NCI-H748 (cell line): ENCODE data around the gene PRF1.
"Not testable (repeated sequence)": the region's sequence is repeated elsewhere in the genome, so short reads cannot be mapped to it uniquely, and the experiment has no call there.

Source experiments
- DNase-seq: peaks from one replicate; lab custom pipeline; 2025; ENCODE audit not compliant: unreplicated experiment; lab: John Stamatoyannopoulos, UW

Gene PRF1

DNA sequence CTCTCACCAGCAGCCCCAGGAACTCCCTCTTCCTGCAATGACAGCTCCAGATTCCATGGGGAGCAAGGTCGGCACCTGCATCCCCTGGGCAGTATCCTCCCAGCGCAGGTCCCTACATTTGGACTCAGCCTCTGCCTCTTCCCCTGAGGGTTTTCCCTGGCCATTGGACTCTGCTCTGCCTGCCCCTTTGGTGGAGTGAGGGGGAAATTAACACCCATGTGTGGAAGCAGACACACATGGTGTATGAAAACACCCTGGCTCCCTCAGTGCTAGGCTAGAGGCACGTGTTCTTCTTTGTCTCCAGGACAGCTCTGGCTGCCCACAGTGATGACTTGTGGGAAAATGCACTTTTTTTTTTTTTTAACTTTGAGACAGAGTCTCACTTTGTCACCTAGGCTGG is 8.4 kb downstream of the PRF1 start:
- DNase-seq, result no peak

DNA sequence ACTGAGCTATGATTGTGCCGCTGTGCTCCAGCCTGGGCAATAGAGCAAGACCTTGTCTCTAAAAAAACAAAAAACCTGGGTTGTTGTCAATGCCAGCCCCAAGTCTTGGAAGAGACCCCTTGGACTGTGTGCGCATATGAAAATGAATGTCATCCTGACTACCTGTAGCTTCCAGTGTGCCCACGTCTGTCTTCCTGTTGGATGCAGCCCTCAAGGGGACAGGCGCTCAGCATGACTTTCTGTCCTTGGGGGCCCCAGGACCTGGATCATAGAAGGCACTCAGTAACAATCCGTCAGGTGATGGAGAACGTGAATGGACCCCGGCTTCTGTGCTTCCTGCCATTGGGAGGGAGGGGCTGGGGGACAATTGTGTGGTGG is 9.0 kb downstream of the PRF1 start:
- DNase-seq, result no peak

DNA sequence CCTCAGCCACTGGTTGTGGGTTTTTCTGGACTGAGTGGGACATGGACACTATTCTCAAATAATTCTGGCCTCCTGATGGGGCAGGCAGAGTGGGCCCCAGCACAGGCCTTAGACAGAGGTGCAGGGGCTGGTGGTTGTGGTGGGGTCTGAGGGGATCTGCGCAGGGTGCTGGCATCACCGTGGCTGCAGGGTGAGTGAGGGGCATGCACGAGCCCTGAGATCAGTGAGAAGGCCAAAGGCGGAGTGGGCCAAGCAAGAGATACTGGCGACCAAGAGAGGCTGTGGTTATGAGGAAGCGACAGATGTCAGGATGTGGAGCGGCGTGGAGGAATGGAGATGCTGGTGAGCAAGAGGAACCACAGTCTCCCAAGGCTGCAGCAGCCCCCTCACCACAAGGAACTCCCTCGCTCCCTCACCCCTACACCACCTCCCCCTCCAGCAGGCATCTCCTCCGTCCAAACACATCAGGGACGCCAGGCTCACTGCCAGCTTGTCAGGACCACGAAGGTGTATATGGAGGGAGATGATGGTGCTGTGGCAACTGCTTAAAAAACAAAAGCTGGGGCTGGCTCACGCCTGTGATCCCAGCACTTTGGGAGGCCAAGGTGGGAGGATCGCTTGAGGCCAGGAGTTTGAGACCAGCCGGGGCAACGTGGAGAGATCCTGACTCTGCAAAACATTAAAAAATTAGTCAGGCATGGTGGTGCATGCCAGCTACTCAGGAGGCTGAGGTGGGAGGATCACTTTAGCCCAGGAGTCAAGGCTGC is 9.6 kb downstream of the PRF1 start:
- DNase-seq, result no peak

DNA sequence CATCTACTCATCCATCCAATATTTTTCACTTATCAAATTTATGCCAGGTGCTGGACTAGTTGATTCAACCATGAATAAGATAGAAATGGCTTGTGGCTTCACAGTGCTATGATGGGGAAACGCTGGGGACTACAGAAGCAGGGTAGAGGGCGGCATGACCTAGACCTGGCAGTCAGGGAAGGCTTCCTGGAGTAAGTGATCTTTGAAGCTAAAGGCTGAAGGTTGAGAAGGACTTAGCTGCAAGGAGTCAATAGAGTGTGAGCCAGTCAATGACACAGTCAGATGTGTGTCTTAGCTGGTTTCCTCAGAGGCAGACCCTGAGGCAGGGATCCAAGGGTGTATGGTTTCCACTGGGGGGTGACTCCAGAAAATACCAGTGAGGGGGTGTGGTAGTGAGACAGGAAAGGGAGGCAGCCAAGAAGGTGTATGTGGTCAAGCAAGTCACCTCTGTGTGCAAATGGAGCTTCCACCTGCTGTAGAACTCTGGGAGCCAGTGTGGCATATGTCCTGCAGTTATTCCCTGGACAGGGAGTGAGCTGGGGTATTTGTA is 10.3 kb downstream of the PRF1 start:
- no peak for DNase-seq

DNA sequence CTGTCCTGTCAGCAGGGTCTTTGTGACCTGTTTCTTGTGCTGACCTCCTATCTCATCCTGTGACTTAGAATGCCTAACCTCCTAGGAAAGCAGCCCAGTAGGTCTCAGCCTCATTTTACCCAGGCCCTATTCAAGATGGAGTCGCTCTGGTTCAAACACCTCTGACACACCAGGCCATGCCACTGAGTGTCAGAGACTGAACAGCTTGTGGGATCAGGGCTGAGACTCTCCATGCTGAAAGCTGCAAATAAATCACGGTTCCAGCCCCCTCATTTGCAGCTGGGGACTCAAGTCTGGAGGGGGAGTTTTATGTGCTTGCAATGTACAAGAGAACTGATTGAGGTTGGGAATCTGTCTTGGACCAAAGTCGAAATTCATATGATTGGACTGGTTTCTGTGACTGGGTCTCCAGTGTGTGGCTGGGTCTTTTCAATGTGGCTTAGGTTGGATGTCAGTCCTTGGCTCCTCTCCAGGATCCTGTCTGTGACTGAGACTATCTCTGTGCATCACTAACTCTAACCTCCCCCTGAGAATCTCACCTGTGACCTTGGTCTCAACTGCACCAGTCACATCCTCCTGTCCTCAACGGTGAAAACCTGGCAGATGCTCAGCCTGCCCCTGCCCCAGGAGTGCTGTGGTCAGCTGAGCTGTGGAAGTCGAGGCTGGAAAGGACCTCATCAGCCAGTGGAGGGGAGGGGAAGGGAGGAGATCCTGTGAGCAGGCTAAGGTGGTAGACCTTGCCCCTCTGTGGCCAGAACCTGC is 11.7 kb downstream of the PRF1 start:
- no peak for DNase-seq

DNA sequence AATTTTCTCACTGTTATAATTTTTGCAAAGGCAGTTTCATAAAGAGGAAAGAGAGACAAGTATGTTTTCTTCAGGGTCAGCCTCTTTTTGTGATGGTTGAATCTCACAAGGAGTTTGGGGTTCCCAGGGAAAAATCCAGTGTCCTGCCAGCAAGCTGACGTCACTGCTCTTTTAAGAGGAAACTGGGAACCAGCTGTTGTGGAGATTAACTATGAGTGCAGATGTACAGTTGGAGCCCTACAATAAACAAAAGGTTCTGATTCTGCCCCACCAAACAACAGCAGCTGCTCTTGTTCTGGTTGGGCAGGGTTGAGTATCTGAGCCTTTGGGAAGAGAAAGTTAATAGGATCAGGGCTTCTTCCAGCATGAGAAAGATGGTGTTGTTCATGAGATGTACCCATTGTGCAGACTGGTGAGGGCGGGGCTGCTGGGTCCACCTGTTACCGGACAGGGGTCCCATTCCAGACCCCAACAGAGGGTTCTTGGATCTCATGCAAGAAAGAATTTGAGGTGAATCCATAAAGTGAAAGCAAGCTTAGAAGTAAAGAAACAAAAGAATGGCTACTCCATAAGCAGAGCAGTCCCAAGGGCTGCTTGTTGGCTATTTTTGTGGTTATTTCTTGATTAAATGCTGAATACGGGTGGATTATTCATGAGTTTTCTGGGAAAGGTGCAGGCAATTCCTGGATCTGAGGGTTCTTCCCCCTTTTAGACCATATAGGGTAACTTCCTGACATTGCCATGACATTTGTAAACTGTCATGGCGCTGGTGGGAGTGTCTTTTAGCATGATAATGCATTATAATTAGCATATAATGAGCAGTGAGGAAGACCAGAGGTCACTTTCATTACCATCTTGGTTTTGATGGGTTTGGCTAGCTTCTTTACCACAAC is 12.5 kb downstream of the PRF1 start:
- DNase-seq, result no peak

DNA sequence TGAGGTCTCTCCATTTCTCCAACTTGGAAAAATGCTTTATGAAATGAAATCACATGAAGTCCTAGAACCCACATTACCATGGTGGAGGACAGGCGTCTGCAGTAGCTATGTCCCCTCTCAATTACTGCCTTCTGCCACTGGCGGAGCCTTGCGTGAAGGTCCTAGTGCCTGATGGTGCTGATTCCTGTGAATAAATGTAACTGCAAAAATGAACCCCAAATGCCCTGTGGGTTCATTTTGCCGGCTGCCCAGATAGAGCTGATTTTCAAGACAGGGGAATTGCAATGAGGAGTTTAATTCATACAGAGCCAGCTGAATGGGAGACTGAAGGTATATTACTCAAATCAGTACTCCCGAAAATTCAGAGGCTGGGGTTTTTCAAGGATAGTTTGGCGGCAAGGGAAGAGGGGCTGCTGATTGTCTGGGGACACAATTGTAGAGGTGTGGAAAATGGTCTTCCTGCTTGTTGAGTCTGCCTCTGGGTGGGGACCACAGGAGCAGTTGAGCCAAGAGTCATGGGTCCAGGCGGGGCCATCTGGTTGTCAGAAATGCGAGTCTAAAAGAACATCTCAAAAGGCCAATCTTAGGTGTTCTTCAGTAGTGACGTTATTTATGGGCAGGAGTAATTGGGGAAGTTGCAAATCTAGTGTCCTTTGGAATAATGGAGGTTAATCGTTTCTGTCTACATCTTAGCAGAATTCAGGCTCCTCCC is 13.5 kb downstream of the PRF1 start:
- DNase-seq, result no peak

DNA sequence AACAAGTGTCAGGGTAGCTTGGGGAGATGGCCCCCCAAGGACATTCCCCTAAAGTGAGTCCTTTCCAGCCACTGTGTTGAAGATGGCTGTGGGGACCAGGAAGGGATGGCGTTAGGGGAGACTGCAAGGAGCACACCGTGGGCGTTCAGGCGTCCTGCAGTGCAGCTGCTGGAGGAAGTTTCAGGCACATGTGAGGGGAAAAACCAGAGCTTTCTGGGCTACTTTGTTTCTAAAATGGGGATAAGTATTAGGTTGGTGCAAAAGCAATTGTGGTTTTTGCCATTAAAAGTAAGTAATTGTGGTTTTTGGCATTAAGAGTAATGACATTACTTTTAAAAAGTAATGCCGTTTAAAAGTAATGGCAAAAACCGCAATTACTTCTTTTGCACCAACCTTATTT is 14.3 kb downstream of the PRF1 start:
- no peak for DNase-seq

DNA sequence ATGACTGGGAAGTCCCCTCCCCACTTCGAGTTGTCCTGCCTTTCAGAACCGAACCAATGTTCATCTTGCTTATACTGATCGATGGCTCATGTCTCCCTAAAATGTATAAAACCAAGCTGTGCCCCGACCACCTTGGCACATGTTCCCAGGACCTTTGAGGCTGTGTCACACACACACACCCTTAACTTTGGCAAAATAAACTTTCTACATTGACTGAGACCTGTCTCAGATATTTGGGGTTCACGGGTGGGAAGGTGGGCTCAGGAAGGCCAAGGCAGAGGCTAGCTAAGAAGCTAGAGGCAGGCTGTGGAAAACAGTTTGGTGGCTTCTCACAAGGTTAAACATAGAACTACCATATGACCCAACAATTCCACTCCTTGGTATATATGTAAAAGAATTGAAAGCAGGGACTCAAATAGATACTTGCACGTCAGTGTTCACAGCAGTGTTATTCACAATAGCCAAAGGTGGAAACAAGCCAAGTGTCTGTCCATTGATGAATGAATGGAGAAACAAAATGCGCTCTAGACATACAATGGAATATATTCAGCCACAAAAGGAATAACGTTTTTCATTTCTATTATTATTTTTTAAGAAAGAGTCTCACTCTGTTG is 15.4 kb downstream of the PRF1 start:
- no peak for DNase-seq

DNA sequence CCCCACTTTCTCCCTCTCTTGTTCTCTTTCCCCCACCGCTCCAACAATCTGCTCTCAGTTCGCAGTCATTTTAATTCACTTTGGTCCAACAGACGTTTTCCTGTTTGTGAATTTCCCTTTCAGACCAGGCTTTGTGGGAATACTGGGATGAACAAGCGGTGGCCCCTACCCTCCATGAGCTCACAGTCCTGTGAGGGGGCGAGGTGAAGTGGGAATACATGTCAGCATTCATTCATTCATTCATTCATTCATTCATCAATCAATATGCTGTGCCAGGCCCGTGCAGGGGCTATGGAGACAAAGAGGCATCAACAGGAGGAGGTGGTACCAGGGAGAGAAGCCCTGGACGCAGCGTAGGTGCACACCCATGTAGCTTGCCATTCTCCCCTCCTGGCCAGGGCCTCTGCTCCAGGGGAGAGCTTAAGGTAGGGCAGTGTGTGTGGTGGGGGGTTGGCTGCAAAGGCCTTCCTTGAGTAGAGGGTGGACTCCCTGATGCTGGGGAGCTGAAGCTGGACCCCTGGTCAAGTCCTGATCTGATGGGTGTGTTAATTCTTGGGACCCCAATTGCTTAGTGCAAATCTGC is 16.1 kb downstream of the PRF1 start:
- no peak for DNase-seq

DNA sequence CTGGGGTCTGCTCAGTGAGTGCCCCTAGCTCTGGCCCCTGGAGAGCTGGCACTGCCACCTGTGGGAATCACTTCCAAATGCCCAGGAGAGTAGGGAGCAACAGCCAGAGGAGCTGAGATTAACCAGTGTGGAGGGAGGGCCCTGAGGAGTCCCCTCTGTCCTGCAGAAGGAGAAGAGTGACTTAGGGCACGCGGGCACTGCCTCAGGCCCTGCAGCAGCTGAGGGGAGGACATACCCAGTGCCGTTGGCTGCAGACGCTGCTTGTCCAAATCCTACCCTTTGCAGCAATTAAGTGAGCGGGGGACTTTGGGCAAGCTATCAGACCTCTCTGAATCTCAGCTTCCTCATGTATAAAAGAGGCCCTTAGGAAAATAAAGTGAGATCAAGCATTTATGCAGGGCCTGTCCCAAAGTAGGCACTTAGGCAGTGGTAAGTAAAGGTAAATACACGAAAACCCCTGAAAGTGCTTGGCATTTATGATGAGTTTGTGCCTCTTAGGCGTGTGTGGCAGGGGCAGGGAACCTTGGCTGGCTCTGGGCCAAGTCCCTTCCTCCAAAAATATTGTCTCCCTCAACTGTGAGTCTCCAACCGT is 16.9 kb downstream of the PRF1 start:
- no peak for DNase-seq

DNA sequence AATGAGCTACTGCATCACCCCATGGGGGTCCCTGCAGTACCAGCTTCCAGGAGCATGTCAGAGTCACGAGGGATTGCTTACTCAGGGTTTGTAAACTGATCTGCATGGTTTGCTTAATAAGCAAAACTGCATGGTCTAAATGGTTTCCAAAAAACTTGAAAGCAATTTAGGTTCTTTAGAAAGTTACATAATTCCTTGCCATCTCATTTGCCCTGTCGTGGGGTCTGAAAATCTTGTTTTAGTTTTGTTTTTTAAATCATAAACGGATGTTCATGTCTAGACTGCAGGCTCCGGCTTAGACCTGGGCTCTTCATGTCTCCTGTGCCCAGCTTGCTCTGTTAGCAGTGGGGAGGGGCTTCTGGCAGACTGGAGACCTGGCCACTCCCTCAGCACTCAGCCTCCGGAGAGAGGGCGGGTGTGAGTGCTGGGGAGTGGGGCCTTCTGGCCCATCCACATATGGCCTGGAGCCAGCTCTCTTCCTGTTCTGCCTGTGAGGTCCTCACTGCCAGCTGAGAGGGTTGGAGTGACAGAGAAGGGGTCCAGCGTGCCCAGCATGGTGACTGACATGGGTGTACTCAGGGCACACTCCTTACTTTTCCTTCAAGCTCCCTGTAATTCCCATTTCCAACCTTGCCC is 17.5 kb downstream of the PRF1 start:
- DNase-seq, result peak; percentile 88

DNA sequence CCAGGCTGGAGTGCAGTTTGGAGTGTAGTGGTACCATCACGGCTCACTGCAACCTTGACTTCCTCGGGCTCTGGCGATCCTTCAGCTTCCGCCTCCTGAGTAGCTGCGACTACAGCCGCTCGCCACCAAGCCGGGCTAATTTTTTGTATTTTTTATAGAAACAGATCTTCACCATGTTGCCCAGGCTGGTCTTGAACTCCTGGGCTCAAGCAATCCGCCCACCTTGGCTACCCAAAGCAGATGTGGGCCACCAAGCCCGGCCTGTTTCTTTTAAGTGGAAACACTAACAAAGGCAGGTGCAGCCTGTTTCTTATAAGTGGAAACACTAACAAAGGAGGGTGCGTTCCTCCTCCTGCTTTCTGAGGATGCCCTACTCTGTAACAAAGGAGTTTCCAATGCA is 18.2 kb downstream of the PRF1 start:
- DNase-seq, result peak; percentile 48

DNA sequence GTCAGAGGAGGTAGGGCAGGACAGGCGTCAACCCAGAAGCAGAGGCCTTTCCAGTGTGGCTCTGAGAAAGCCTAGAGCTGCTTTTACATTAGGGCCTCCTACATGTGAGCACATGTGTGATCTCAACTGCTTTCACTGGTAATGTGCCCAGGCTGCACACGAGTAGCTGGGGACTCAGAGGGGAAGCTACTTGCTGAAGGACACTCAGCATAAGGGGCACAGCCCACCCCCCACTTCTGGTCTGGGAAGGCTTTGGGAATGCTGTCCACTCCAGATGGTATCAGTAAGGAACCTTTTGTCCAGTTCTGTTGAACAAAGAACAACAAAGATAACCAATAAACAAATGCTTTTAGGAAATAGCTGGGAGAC is 18.9 kb downstream of the PRF1 start:
- no peak for DNase-seq

DNA sequence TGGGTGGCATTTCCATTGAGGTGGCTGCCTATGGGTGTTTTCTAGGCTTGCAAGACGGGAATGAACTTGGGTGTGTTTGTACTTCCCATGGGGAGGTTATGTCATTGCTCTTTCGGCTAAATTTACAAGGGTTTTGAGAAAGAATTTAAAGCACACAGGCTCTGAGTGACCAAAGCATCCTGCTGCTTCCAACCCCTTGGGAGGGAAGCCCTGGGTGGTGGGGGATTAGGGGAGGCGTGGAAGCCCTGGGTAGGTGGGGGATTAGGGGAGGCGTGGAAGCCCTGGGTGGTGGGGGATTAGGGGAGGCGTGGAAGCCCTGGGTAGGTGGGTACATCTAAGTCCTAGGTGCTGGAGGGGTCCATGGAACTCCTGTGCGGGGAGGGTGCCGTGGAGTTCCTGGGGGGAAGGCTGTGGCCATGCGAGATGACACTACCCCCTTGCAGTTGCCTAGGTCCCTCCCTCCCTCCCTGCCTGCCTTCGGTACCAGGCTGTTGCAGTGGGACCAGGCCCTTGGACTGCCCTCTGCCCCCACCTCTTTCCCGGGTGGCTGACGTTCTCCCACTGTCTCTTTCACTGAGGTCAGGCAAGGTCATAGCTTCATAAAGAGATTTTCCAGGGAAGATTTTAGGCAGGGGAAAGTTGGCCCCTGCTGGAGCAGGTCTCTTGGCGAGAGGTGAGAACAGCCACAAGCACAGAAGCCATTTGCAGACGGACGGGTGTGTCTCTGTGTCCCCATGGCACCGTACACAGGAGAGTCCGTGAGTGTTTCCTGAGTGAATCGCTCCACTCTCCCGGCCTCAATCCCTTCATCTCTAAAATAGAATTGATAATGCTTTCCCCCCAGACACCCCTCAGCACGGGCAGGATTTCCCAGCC is 19.5 kb downstream of the PRF1 start:
- no peak for DNase-seq

DNA sequence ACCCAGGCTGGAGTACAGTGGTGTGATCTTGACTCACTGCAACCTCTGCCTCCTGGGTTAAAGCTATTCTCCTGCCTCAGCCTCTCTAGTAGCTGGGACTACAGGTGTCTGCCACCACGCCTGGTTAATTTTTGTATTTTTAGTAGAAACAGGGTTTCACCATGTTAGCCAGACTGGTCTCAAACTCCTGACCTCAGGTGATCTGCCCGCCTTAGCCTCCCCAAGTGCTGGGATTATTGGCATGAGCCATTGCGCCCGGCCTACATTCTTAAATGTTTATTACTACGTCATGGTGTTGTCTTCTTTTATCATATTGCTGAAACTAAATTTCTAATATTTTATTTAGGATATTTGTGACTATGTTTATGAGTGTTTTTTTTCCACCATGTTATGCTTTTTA is 21.4 kb downstream of the PRF1 start:
- not testable (repeated sequence) for DNase-seq

DNA sequence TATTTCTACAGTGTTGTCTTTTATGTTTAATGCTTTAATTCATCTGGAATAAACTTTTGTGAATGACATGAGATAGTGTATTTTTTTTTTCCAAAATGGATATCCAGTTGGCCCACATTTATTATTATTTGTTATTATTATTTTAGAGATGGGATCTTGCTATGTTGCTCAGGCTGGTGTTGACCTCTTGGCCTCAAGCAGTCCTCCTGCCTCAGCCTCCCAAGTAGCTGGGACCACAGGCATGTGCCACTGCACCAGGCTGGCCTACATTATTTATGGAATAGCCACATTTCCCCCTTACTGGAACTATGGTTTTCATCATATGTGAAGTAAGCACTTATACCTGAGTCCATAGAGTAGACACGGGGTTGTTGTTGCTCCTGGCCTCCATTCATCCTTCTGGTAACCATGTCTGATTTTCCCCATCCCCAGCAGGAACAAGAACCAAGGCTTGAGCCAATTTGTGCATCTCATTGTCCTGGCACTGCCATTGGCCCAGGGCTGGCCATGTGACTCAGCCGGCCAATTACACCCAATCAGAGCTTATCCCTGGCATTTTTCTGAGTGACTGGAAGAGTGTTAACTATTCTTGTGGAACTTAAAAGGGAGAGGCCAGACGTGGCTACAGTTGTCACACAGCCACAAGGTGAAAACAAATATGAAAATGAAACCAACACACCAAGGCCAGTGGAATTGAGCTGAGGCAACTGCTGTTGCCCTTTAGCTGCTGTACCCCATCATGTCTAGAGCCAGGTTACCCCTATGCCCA is 23.1 kb downstream of the PRF1 start:
- no peak for DNase-seq
